Mesothelial cell of epicardium (in vitro differentiated cells): ENCODE data around the gene PAM. TPM values are rescaled to one million over a fixed set of nuclear protein-coding genes. Genes with fewer than 3 reads are reported as not detected.

Experiments used
- DNase-seq, 2 experiments: peaks; one replicate each; pipeline ENCODE4 v3.0.0; 2021; ENCODE audit warnings: low spot score in 2 of 2; ENCODE audit not compliant: unreplicated experiment in 2 of 2
- H3K27ac Mint-ChIP-seq: 2 replicates; pipeline ENCODE4 v1.8.0; 2021; ENCODE audit warnings: mixed read lengths
- H3K27me3 Mint-ChIP-seq: 2 replicates; pipeline ENCODE4 v1.8.0; 2021; ENCODE audit warnings: low read depth, mixed read lengths
- H3K36me3 Mint-ChIP-seq: 2 replicates; pipeline ENCODE4 v1.8.0; 2021; ENCODE audit warnings: mixed read lengths
- H3K4me1 Mint-ChIP-seq: 2 replicates; pipeline ENCODE4 v1.8.0; 2021; ENCODE audit warnings: mixed read lengths
- H3K4me3 Mint-ChIP-seq: 2 replicates; pipeline ENCODE4 v1.8.0; 2021; ENCODE audit warnings: mild to moderate bottlenecking, moderate library complexity, mixed read lengths
- H3K9me3 Mint-ChIP-seq: 2 replicates; pipeline ENCODE4 v1.8.0; 2021; ENCODE audit warnings: mixed read lengths
- total RNA-seq: library from RNA; stranded (reverse); gene quantifications from 3 replicates; pipeline ENCODE4 v1.2.1, GENCODE V29; 2021
- TF ChIP-seq, protein P1 (sequence below): fragments of 200-600 bp; sonication (generic); IDR thresholded peaks from one replicate; pipeline ENCODE4 v1.5.0; 2021; ENCODE audit warnings: antibody characterized with exemption; ENCODE audit not compliant: unreplicated experiment

PAM gene
- total RNA-seq, 1 donor from 2014 or later = 94.3 TPM

- Mint-ChIP-seq H3K27ac (peak overlapping the region; percentile 93), H3K4me3 (peak overlapping the region; percentile 91), H3K4me1 (peaks cover 25% of the 10 kb centered on the region), H3K9me3 (no peaks in the 10 kb centered on the region), H3K27me3 (peaks cover 18% of the 10 kb centered on the region), H3K36me3 (no peaks in the 10 kb centered on the region)
- TF ChIP-seq, protein P1, sequence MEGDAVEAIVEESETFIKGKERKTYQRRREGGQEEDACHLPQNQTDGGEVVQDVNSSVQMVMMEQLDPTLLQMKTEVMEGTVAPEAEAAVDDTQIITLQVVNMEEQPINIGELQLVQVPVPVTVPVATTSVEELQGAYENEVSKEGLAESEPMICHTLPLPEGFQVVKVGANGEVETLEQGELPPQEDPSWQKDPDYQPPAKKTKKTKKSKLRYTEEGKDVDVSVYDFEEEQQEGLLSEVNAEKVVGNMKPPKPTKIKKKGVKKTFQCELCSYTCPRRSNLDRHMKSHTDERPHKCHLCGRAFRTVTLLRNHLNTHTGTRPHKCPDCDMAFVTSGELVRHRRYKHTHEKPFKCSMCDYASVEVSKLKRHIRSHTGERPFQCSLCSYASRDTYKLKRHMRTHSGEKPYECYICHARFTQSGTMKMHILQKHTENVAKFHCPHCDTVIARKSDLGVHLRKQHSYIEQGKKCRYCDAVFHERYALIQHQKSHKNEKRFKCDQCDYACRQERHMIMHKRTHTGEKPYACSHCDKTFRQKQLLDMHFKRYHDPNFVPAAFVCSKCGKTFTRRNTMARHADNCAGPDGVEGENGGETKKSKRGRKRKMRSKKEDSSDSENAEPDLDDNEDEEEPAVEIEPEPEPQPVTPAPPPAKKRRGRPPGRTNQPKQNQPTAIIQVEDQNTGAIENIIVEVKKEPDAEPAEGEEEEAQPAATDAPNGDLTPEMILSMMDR = no peak
- DNase-seq = peak in 1 of 2 experiments; percentile 58
Observed at GRCh38 chr5:102755686-102756371, 724 bp downstream of the PAM start.

GRCh38 chr5:102758576-102758975 is 3.5 kb downstream of the PAM start:
- DNase-seq = no peak
- Mint-ChIP-seq H3K9me3 (no peaks in the 10 kb centered on the region), H3K4me3 (no peak overlapping the region)

GRCh38 chr5:102759289-102759688 is 4.2 kb downstream of the PAM start:
- H3K36me3 Mint-ChIP-seq = no peaks in the 10 kb centered on the region
- TF ChIP-seq, protein P1 = no peak
- H3K9me3 Mint-ChIP-seq = no peaks in the 10 kb centered on the region
- no peak overlapping the region for H3K27ac Mint-ChIP-seq
- H3K4me1 Mint-ChIP-seq = peaks cover 19% of the 10 kb centered on the region
- peaks cover 3% of the 10 kb centered on the region for H3K27me3 Mint-ChIP-seq
- H3K4me3 Mint-ChIP-seq = no peak overlapping the region
- DNase-seq = no peak

More at GRCh38 chr5:102758576-102758975, 3.5 kb downstream of the PAM start:
- no peaks in the 10 kb centered on the region for H3K36me3 Mint-ChIP-seq
- TF ChIP-seq, protein P1 = no peak
- no peak overlapping the region for H3K27ac Mint-ChIP-seq
- peaks cover 10% of the 10 kb centered on the region for H3K27me3 Mint-ChIP-seq
- peaks cover 24% of the 10 kb centered on the region for H3K4me1 Mint-ChIP-seq

GRCh38 chr5:102759700-102760099 is 4.6 kb downstream of the PAM start:
- Mint-ChIP-seq H3K27me3 (no peaks in the 10 kb centered on the region), H3K4me3 (no peak overlapping the region), H3K27ac (no peak overlapping the region), H3K4me1 (peaks cover 16% of the 10 kb centered on the region), H3K36me3 (no peaks in the 10 kb centered on the region), H3K9me3 (no peaks in the 10 kb centered on the region)
- TF ChIP-seq, protein P1 = no peak
- DNase-seq = no peak

- H3K36me3 Mint-ChIP-seq = no peaks in the 10 kb centered on the region
- no peaks in the 10 kb centered on the region for H3K9me3 Mint-ChIP-seq
- TF ChIP-seq, protein P1 = no peak
- DNase-seq = no peak
- peaks cover 15% of the 10 kb centered on the region for H3K4me1 Mint-ChIP-seq
- no peak overlapping the region for H3K27ac Mint-ChIP-seq
- no peak overlapping the region for H3K4me3 Mint-ChIP-seq
- no peaks in the 10 kb centered on the region for H3K27me3 Mint-ChIP-seq
Observed at GRCh38 chr5:102760815-102761214, 5.7 kb downstream of the PAM start.

DNA sequence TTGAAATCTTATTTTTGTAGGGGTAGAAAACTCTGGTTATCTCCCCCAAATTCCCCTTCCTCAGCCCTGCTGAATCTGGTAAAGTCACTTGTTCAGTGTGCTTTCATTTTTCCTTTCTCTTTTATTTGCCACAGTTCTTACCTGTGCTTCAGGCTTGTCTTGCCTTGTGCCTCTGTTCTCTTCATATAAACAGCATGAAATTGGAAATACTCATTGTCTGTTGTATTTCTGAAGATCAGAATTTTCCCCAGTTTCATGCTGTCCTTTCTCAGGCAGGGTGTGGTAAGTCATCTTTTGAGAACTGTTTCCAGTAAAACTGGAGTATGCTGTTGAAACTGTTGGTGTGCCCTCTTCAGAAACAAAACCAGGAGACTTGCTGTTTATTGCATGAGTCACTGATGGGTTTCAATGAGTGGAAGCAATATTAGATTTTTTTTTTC is 7.0 kb downstream of the PAM start:
- TF ChIP-seq, protein P1 = no peak
- DNase-seq = no peak
- no peak overlapping the region for H3K27ac Mint-ChIP-seq
- H3K27me3 Mint-ChIP-seq = no peaks in the 10 kb centered on the region
- H3K4me1 Mint-ChIP-seq = peaks cover 7% of the 10 kb centered on the region
- no peak overlapping the region for H3K4me3 Mint-ChIP-seq
- no peaks in the 10 kb centered on the region for H3K9me3 Mint-ChIP-seq
- no peaks in the 10 kb centered on the region for H3K36me3 Mint-ChIP-seq
